Activated CD4-positive, alpha-beta T cell treated with anti-CD3 and anti-CD28 coated beads for 1 hour (primary cell): Measurements from ENCODE around the gene MRPL14.
"Not testable (repeated sequence)": the region's sequence is repeated elsewhere in the genome, so short reads cannot be mapped to it uniquely, and the experiment has no call there.

Experiments
- DNase-seq: peaks from one replicate; pipeline ENCODE4 v3.0.0-alpha.2; 2020

Gene MRPL14

GRCh38 chr6:44149369-44150012 is 22.2 kb upstream of the MRPL14 start:
- DNase-seq = no peak

GRCh38 chr6:44148306-44148705 is 21.1 kb upstream of the MRPL14 start:
- DNase-seq = no peak

- no peak for DNase-seq
Measured at GRCh38 chr6:44147256-44147655, 20.0 kb upstream of the MRPL14 start.

GRCh38 chr6:44146685-44147084 is 19.4 kb upstream of the MRPL14 start:
- no peak for DNase-seq

GRCh38 chr6:44145839-44146238 is 18.6 kb upstream of the MRPL14 start:
- no peak for DNase-seq

GRCh38 chr6:44144536-44144935 is 17.3 kb upstream of the MRPL14 start:
- not testable (repeated sequence) for DNase-seq

- no peak for DNase-seq
Measured at GRCh38 chr6:44143731-44144130, 16.5 kb upstream of the MRPL14 start.

GRCh38 chr6:44142835-44143234 is 15.6 kb upstream of the MRPL14 start:
- no peak for DNase-seq

GRCh38 chr6:44139351-44139743 is 12.1 kb upstream of the MRPL14 start:
- DNase-seq = no peak

GRCh38 chr6:44138717-44139350 is 11.6 kb upstream of the MRPL14 start:
- no peak for DNase-seq

- no peak for DNase-seq
Measured at GRCh38 chr6:44135875-44136274, 8.6 kb upstream of the MRPL14 start.

GRCh38 chr6:44135173-44135758 is 8.0 kb upstream of the MRPL14 start:
- no peak for DNase-seq

- no peak for DNase-seq
Measured at GRCh38 chr6:44133981-44134711, 6.9 kb upstream of the MRPL14 start.

- no peak for DNase-seq
Measured at GRCh38 chr6:44133003-44133931, 6.0 kb upstream of the MRPL14 start.

GRCh38 chr6:44132476-44132875 is 5.2 kb upstream of the MRPL14 start:
- no peak for DNase-seq

- DNase-seq = no peak
Measured at GRCh38 chr6:44131892-44132291, 4.6 kb upstream of the MRPL14 start.

GRCh38 chr6:44129841-44130322 is 2.6 kb upstream of the MRPL14 start:
- DNase-seq = no peak

- no peak for DNase-seq
Measured at GRCh38 chr6:44128020-44128917, 1.0 kb upstream of the MRPL14 start.

- peak; percentile 60 for DNase-seq
Measured at GRCh38 chr6:44126320-44127149, 717 bp downstream of the MRPL14 start.

- no peak for DNase-seq
Measured at GRCh38 chr6:44123544-44123943, 3.7 kb downstream of the MRPL14 start.
